GM23338 (cell line): ENCODE results near the gene POU3F1. TPM values are rescaled to one million over a fixed set of nuclear protein-coding genes. Genes with fewer than 3 reads are reported as not detected.

Source experiments
- ATAC-seq: fragments of 200-7000 bp; cut with Tn5 transposase; 3 replicates; pipeline ENCODE4 v1.9.1; 2020
- DNase-seq: peaks from one replicate; pipeline ENCODE4 v3.0.0-alpha.2; 2015; ENCODE audit warnings: low spot score
- H2AFZ ChIP-seq: fragments of 200-600 bp; sonication (generic); 2 replicates; pipeline ENCODE4 v1.8.0; 2016; ENCODE audit warnings: antibody characterized with exemption, mild to moderate bottlenecking, moderate library complexity
- H3F3A ChIP-seq: fragments of 200-600 bp; sonication (generic); replicated peaks from 2 replicates; pipeline ENCODE4 v1.8.0; 2017; ENCODE audit warnings: antibody characterized with exemption, mixed run types, low read depth
- H3K27ac ChIP-seq: fragments of 200-600 bp; sonication (generic); 2 replicates; pipeline ENCODE4 v1.6.1; 2016; ENCODE audit warnings: low read depth
- H3K27me3 ChIP-seq: fragments of 200-600 bp; sonication (generic); 2 replicates; pipeline ENCODE4 v1.8.0; 2016; ENCODE audit warnings: mild to moderate bottlenecking, mixed run types, moderate library complexity; ENCODE audit not compliant: insufficient read depth
- H3K36me3 ChIP-seq: fragments of 200-600 bp; sonication (generic); 2 replicates; pipeline ENCODE4 v1.8.0; 2016; ENCODE audit warnings: mild to moderate bottlenecking; ENCODE audit not compliant: insufficient read depth
- H3K4me1 ChIP-seq: fragments of 200-600 bp; sonication (generic); 2 replicates; pipeline ENCODE4 v1.8.0; 2016; ENCODE audit warnings: mild to moderate bottlenecking, moderate library complexity; ENCODE audit not compliant: insufficient read depth
- H3K4me2 ChIP-seq: fragments of 200-600 bp; sonication (generic); 2 replicates; pipeline ENCODE4 v1.7.1; 2017; ENCODE audit warnings: mixed run types
- H3K4me3 ChIP-seq: fragments of 200-600 bp; sonication (generic); 2 replicates; pipeline ENCODE4 v1.6.1; 2016; ENCODE audit warnings: mixed run types
- H3K79me2 ChIP-seq: fragments of 200-600 bp; sonication (generic); replicated peaks from 2 replicates; pipeline ENCODE4 v1.8.0; 2017; ENCODE audit warnings: mild to moderate bottlenecking; ENCODE audit not compliant: insufficient read depth
- H3K9me2 ChIP-seq: fragments of 200-600 bp; sonication (generic); 2 replicates; pipeline ENCODE4 v1.8.0; 2017; ENCODE audit not compliant: insufficient read depth
- H4K20me1 ChIP-seq: fragments of 200-600 bp; sonication (generic); replicated peaks from 2 replicates; pipeline ENCODE4 v1.8.0; 2017; ENCODE audit warnings: mild to moderate bottlenecking; ENCODE audit not compliant: insufficient read depth
- H3K27ac Mint-ChIP-seq: 2 replicates; pipeline ENCODE4 v1.8.0; 2020; ENCODE audit warnings: inconsistent platforms, mild to moderate bottlenecking, moderate library complexity, mixed read lengths
- H3K27me3 Mint-ChIP-seq: 3 replicates; pipeline ENCODE4 v1.8.0; 2022; ENCODE audit warnings: low read depth, mild to moderate bottlenecking, moderate library complexity, mixed read lengths, inconsistent platforms; ENCODE audit not compliant: insufficient read depth, poor library complexity
- H3K36me3 Mint-ChIP-seq: 3 replicates; pipeline ENCODE4 v1.8.0; 2021; ENCODE audit warnings: low read depth, mild to moderate bottlenecking, inconsistent platforms, moderate library complexity, mixed read lengths
- H3K4me1 Mint-ChIP-seq: 3 replicates; pipeline ENCODE4 v1.8.0; 2020; ENCODE audit warnings: mild to moderate bottlenecking, inconsistent platforms, mixed read lengths
- H3K4me3 Mint-ChIP-seq: 3 replicates; pipeline ENCODE4 v1.8.0; 2021; ENCODE audit warnings: moderate library complexity, mild to moderate bottlenecking, inconsistent platforms, mixed read lengths
- H3K9me3 Mint-ChIP-seq: 3 replicates; pipeline ENCODE4 v1.8.0; 2020; ENCODE audit warnings: moderate library complexity, mild to moderate bottlenecking, inconsistent platforms, mixed read lengths
- CREB1 ChIP-seq: fragments of 250-450 bp; sonication (Bioruptor Pico); IDR thresholded peaks from 2 replicates; pipeline ENCODE4 v1.5.0; 2020; ENCODE audit warnings: low read depth, mild to moderate bottlenecking, moderate library complexity
- CTCF ChIP-seq, 2 experiments: fragments of 200-600 bp in 1 of 2; sonication (generic) in 1 of 2; conservative IDR thresholded peaks; 2 replicates each; pipeline versions ENCODE4 v1.5.1 to v1.6.1; 2016 to 2017; ENCODE audit warnings: antibody characterized with exemption in 2 of 2, low read depth in 2 of 2, mild to moderate bottlenecking in 2 of 2, moderate library complexity in 1 of 2
- ETS1 ChIP-seq: IDR thresholded peaks from 2 replicates; pipeline ENCODE4 v1.6.1; 2016; ENCODE audit warnings: antibody characterized with exemption
- EZH2 ChIP-seq: fragments of 200-600 bp; sonication (generic); IDR thresholded peaks from one replicate; pipeline ENCODE4 v1.8.0; 2017; ENCODE audit warnings: antibody characterized with exemption, mild to moderate bottlenecking, low read depth; ENCODE audit not compliant: unreplicated experiment
- EZH2phosphoT487 ChIP-seq: fragments of 200-600 bp; sonication (generic); IDR thresholded peaks from one replicate; pipeline ENCODE4 v1.8.1; 2018; ENCODE audit warnings: antibody characterized with exemption; ENCODE audit not compliant: unreplicated experiment
- JUNB ChIP-seq: IDR thresholded peaks from one replicate; pipeline ENCODE4 v1.6.1; 2016; ENCODE audit warnings: antibody characterized with exemption; ENCODE audit not compliant: unreplicated experiment
- NANOG ChIP-seq: IDR thresholded peaks from 2 replicates; pipeline ENCODE4 v1.6.1; 2016; ENCODE audit warnings: antibody characterized with exemption, borderline replicate concordance
- POLR2AphosphoS5 ChIP-seq: IDR thresholded peaks from 2 replicates; pipeline ENCODE4 v1.6.1; 2016; ENCODE audit warnings: antibody characterized with exemption, low read depth
- REST ChIP-seq: IDR thresholded peaks from one replicate; pipeline ENCODE4 v1.6.1; 2018; ENCODE audit warnings: antibody characterized with exemption; ENCODE audit not compliant: unreplicated experiment
- STAT1 ChIP-seq: IDR thresholded peaks from one replicate; pipeline ENCODE4 v1.6.1; 2016; ENCODE audit warnings: antibody characterized with exemption; ENCODE audit not compliant: unreplicated experiment
- ZNF114 ChIP-seq: fragments of 250-450 bp; sonication (Bioruptor Pico); IDR thresholded peaks from 2 replicates; pipeline ENCODE4 v1.5.0; 2020; ENCODE audit warnings: mild to moderate bottlenecking, moderate library complexity
- ZNF331 ChIP-seq: fragments of 250-450 bp; sonication (Bioruptor Pico); IDR thresholded peaks from 2 replicates; pipeline ENCODE4 v1.5.0; 2020; ENCODE audit warnings: low read depth, mild to moderate bottlenecking, moderate library complexity
- ZNF462 ChIP-seq: fragments of 250-450 bp; sonication (Bioruptor Pico); IDR thresholded peaks from 2 replicates; pipeline ENCODE4 v1.5.0; 2020; ENCODE audit warnings: mild to moderate bottlenecking, moderate library complexity
- polyA plus RNA-seq: library from polyadenylated mRNA; unstranded; fragments of >200 nt; fragmentation: Nextera tagmentation; extraction: Ambion mirVana; gene quantifications from 2 replicates; pipeline ENCODE4 v1.2.1, GENCODE V29; 2016
- total RNA-seq: library from RNA; depleted of rRNA; stranded (reverse); fragments of >200 nt; shearing (Covaris generic); gene quantifications from 2 replicates; pipeline ENCODE4 v1.2.3, GENCODE V29; 2014

The POU3F1 gene
- total and polyA plus RNA-seq, 2 experiments from 2014 or later: 3.6 to 11.5 TPM

GRCh38 chr1:38055965-38056364 is 9.4 kb upstream of the POU3F1 start:
- Histone ChIP-seq H3K9me2 (no peaks in the 10 kb centered on the region), H3F3A (no peaks in the 10 kb centered on the region; the same call in 1 of the 2 replicates), H3K4me3 (no peak overlapping the region), H4K20me1 (peaks cover 3% of the 10 kb centered on the region; the same call in 1 of the 2 replicates), H3K36me3 (no peaks in the 10 kb centered on the region), H3K27me3 (no peaks in the 10 kb centered on the region), H2AFZ (no peak overlapping the region), H3K4me1 (peaks cover 16% of the 10 kb centered on the region), H3K4me2 (no peak overlapping the region), H3K27ac (no peak overlapping the region), H3K79me2 (no peaks in the 10 kb centered on the region)
- H3K27me3 Mint-ChIP-seq: peaks cover 9% of the 10 kb centered on the region
- no peak overlapping the region for H3K27ac Mint-ChIP-seq
- peaks cover under 1% of the 10 kb centered on the region; the same call in 1 of the 3 replicates for H3K9me3 Mint-ChIP-seq
- ATAC-seq (no peak), DNase-seq (no peak)
- peaks cover 2% of the 10 kb centered on the region; the same call in 1 of the 3 replicates for H3K36me3 Mint-ChIP-seq
- no peak overlapping the region for H3K4me3 Mint-ChIP-seq
- H3K4me1 Mint-ChIP-seq: peaks cover 50% of the 10 kb centered on the region
- TF ChIP-seq NANOG: no peak
- no peak for TF ChIP-seq ZNF462 (CRISPR knock-in tag)
- TF ChIP-seq POLR2AphosphoS5: no peak
- TF ChIP-seq EZH2phosphoT487: no peak
- TF ChIP-seq JUNB: no peak
- no peak for TF ChIP-seq ETS1
- TF ChIP-seq ZNF114 (CRISPR knock-in tag): no peak
- TF ChIP-seq STAT1: no peak
- no peak for TF ChIP-seq ZNF331
- TF ChIP-seq CREB1 (CRISPR knock-in tag): no peak
- no peak for TF ChIP-seq CTCF (conservative IDR thresholded peaks at IDR 0.05; ENCODE audit: low read depth in 2 of 2)
- no peak for TF ChIP-seq REST
- TF ChIP-seq EZH2: no peak
